Measurements from ENCODE around the gene TSPAN8.

The TSPAN8 gene

DNA sequence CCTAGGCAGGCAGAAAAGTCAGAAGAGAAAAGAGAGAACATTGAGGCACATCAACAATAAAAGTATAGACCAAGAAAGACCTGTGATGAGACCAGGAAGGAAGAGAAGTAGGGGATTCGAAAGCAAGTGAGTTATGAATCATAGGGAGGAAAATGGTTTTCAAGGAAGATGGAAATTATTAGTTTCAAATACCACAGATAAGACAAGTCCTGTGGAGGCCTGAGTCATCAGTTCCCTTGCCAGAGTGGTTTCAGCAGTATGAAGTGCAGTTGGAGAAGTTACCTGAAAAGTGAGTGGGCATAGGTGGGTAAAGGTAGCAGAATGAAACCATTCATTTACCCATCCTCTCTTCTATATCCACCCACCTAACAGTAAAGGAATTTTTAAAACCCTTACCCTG, 25.2 kb upstream of the TSPAN8 start:
- no peak overlapping the region for H3K4ac ChIP-seq (ENCODE audit: low read depth, low read length)
- WGBS (ENCODE audit: extremely low coverage, insufficient coverage, insufficient read length) = no CpG with 5 or more reads among the region's 1 CpG

GRCh38 chr12:71178162-71178561, 20.4 kb upstream of the TSPAN8 start:
- H3K79me1 ChIP-seq (ENCODE audit: low read length) = no peaks in the 10 kb centered on the region
- no peak overlapping the region for H3K23ac ChIP-seq (ENCODE audit: low read length)
- H2AK5ac ChIP-seq (ENCODE audit: low read length) = no peak overlapping the region
- H3K4me3 ChIP-seq (ENCODE audit: low read depth, low read length) = no peak overlapping the region
- H2BK120ac ChIP-seq (ENCODE audit: insufficient read depth, low read length, poor library complexity) = no peak overlapping the region
- no peak for DNase-seq
- H3K9ac ChIP-seq (ENCODE audit: low read length) = no peak overlapping the region
- H3K4ac ChIP-seq (ENCODE audit: low read depth, low read length) = no peak overlapping the region
- H3K4me1 ChIP-seq (ENCODE audit: control insufficient read depth in 1 of 2, insufficient read depth in 2 of 2, low read length in 2 of 2) = no peaks in the 10 kb centered on the region
- no peak overlapping the region for H2AFZ ChIP-seq (ENCODE audit: insufficient read depth, low read length, poor library complexity)
- H3K36me3 ChIP-seq (ENCODE audit: control insufficient read depth in 1 of 2, insufficient read depth in 2 of 2, low read length in 2 of 2) = no peaks in the 10 kb centered on the region
- H3K18ac ChIP-seq (ENCODE audit: low read length) = no peak overlapping the region
- H3K27me3 ChIP-seq (ENCODE audit: insufficient read depth, low read length) = no peaks in the 10 kb centered on the region
- H3K9me3 ChIP-seq (ENCODE audit: insufficient read depth, low read depth, low read length) = no peaks in the 10 kb centered on the region
- H4K12ac ChIP-seq (ENCODE audit: low read depth, low read length) = no peak overlapping the region
- no peak overlapping the region for H3K4me2 ChIP-seq (ENCODE audit: low read length)
- H2BK5ac ChIP-seq (ENCODE audit: low read depth, low read length, poor library complexity) = no peak overlapping the region
- no peaks in the 10 kb centered on the region for H3K79me2 ChIP-seq (ENCODE audit: control insufficient read depth, insufficient read depth, low read length, poor library complexity)
- no peak overlapping the region for H4K91ac ChIP-seq (ENCODE audit: low read depth, low read length)
- no peak overlapping the region for H4K8ac ChIP-seq (ENCODE audit: low read depth, low read length)
- no peak overlapping the region for H2BK12ac ChIP-seq (ENCODE audit: low read length)
- no peak overlapping the region for H3K27ac ChIP-seq (ENCODE audit: low read depth, low read length)
- H3K14ac ChIP-seq (ENCODE audit: low read length) = no peak overlapping the region

More for the DNA sequence above, 25.2 kb upstream of the TSPAN8 start:
- Histone ChIP-seq H4K91ac (ENCODE audit: low read depth, low read length) (no peak overlapping the region), H3K27me3 (ENCODE audit: insufficient read depth, low read length) (no peaks in the 10 kb centered on the region), H2BK5ac (ENCODE audit: low read depth, low read length, poor library complexity) (no peak overlapping the region), H3K4me1 (ENCODE audit: control insufficient read depth in 1 of 2, insufficient read depth in 2 of 2, low read length in 2 of 2) (no peaks in the 10 kb centered on the region), H3K27ac (ENCODE audit: low read depth, low read length) (no peak overlapping the region), H2BK120ac (ENCODE audit: insufficient read depth, low read length, poor library complexity) (no peak overlapping the region), H4K8ac (ENCODE audit: low read depth, low read length) (no peak overlapping the region), H4K12ac (ENCODE audit: low read depth, low read length) (no peak overlapping the region), H3K4me3 (ENCODE audit: low read depth, low read length) (no peak overlapping the region), H3K18ac (ENCODE audit: low read length) (no peak overlapping the region), H2AK5ac (ENCODE audit: low read length) (no peak overlapping the region), H3K4me2 (ENCODE audit: low read length) (no peak overlapping the region), H3K23ac (ENCODE audit: low read length) (no peak overlapping the region), H3K36me3 (ENCODE audit: control insufficient read depth in 1 of 2, insufficient read depth in 2 of 2, low read length in 2 of 2) (no peaks in the 10 kb centered on the region), H2BK12ac (ENCODE audit: low read length) (no peak overlapping the region), H3K9me3 (ENCODE audit: insufficient read depth, low read depth, low read length) (no peaks in the 10 kb centered on the region), H3K9ac (ENCODE audit: low read length) (no peak overlapping the region), H3K79me1 (ENCODE audit: low read length) (no peaks in the 10 kb centered on the region), H3K14ac (ENCODE audit: low read length) (no peak overlapping the region), H3K79me2 (ENCODE audit: control insufficient read depth, insufficient read depth, low read length, poor library complexity) (no peaks in the 10 kb centered on the region), H2AFZ (ENCODE audit: insufficient read depth, low read length, poor library complexity) (no peak overlapping the region)
- peak; percentile 22 to 56 for DNase-seq

GRCh38 chr12:71174825-71175224, 17.0 kb upstream of the TSPAN8 start:
- Histone ChIP-seq H3K79me1 (ENCODE audit: low read length) (no peaks in the 10 kb centered on the region), H3K4me1 (ENCODE audit: control insufficient read depth in 1 of 2, insufficient read depth in 2 of 2, low read length in 2 of 2) (no peaks in the 10 kb centered on the region), H3K18ac (ENCODE audit: low read length) (no peak overlapping the region), H3K9ac (ENCODE audit: low read length) (no peak overlapping the region), H2BK12ac (ENCODE audit: low read length) (no peak overlapping the region), H2AFZ (ENCODE audit: insufficient read depth, low read length, poor library complexity) (no peak overlapping the region), H3K14ac (ENCODE audit: low read length) (no peak overlapping the region), H3K27ac (ENCODE audit: low read depth, low read length) (no peak overlapping the region), H4K12ac (ENCODE audit: low read depth, low read length) (no peak overlapping the region), H3K27me3 (ENCODE audit: insufficient read depth, low read length) (no peaks in the 10 kb centered on the region), H3K79me2 (ENCODE audit: control insufficient read depth, insufficient read depth, low read length, poor library complexity) (no peaks in the 10 kb centered on the region), H3K9me3 (ENCODE audit: insufficient read depth, low read depth, low read length) (no peaks in the 10 kb centered on the region), H2AK5ac (ENCODE audit: low read length) (no peak overlapping the region), H4K91ac (ENCODE audit: low read depth, low read length) (no peak overlapping the region), H3K23ac (ENCODE audit: low read length) (no peak overlapping the region), H3K4me3 (ENCODE audit: low read depth, low read length) (no peak overlapping the region), H2BK5ac (ENCODE audit: low read depth, low read length, poor library complexity) (no peak overlapping the region), H4K8ac (ENCODE audit: low read depth, low read length) (no peak overlapping the region), H2BK120ac (ENCODE audit: insufficient read depth, low read length, poor library complexity) (no peak overlapping the region), H3K4ac (ENCODE audit: low read depth, low read length) (no peak overlapping the region), H3K36me3 (ENCODE audit: control insufficient read depth in 1 of 2, insufficient read depth in 2 of 2, low read length in 2 of 2) (no peaks in the 10 kb centered on the region), H3K4me2 (ENCODE audit: low read length) (no peak overlapping the region)
- no peak for DNase-seq

DNA sequence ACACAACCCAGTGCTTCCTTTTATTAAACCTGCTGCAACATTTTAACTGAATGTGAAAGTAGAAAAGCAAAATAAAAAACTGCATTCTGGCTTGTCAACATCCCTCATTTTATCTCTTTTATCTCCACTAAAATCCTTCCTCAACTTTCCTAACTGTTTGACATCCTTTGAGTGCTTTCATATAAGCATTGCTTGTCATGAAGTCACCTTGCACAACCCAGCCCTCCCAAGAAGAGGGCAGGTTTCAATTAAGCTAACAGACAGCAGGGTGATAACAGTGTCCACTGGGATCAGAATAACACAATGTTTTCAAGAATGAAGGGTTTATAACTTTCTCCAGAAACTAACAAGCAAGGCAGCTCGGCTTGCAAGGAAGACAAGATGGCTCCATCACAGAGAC, 16.3 kb upstream of the TSPAN8 start:
- H3K4me2 ChIP-seq (ENCODE audit: low read length) = no peak overlapping the region
- H3K4me1 ChIP-seq (ENCODE audit: control insufficient read depth in 1 of 2, insufficient read depth in 2 of 2, low read length in 2 of 2) = no peaks in the 10 kb centered on the region
- H4K8ac ChIP-seq (ENCODE audit: low read depth, low read length) = no peak overlapping the region
- no peak overlapping the region for H2BK5ac ChIP-seq (ENCODE audit: low read depth, low read length, poor library complexity)
- H2AFZ ChIP-seq (ENCODE audit: insufficient read depth, low read length, poor library complexity) = no peak overlapping the region
- H3K27me3 ChIP-seq (ENCODE audit: insufficient read depth, low read length) = no peaks in the 10 kb centered on the region
- no peaks in the 10 kb centered on the region for H3K79me2 ChIP-seq (ENCODE audit: control insufficient read depth, insufficient read depth, low read length, poor library complexity)
- WGBS (ENCODE audit: extremely low coverage, insufficient coverage, insufficient read length) = no CpG with 5 or more reads among the region's 1 CpG
- no peak overlapping the region for H3K27ac ChIP-seq (ENCODE audit: low read depth, low read length)
- H3K14ac ChIP-seq (ENCODE audit: low read length) = no peak overlapping the region
- DNase-seq = peak in 1 of 2 donors; percentile 51
- H3K36me3 ChIP-seq (ENCODE audit: control insufficient read depth in 1 of 2, insufficient read depth in 2 of 2, low read length in 2 of 2) = no peaks in the 10 kb centered on the region
- H4K12ac ChIP-seq (ENCODE audit: low read depth, low read length) = no peak overlapping the region
- no peak overlapping the region for H3K23ac ChIP-seq (ENCODE audit: low read length)
- H3K4ac ChIP-seq (ENCODE audit: low read depth, low read length) = no peak overlapping the region
- H2BK120ac ChIP-seq (ENCODE audit: insufficient read depth, low read length, poor library complexity) = no peak overlapping the region
- no peak overlapping the region for H2AK5ac ChIP-seq (ENCODE audit: low read length)
- no peak overlapping the region for H4K91ac ChIP-seq (ENCODE audit: low read depth, low read length)
- no peak overlapping the region for H3K18ac ChIP-seq (ENCODE audit: low read length)
- H3K79me1 ChIP-seq (ENCODE audit: low read length) = no peaks in the 10 kb centered on the region
- no peak overlapping the region for H3K4me3 ChIP-seq (ENCODE audit: low read depth, low read length)
- H3K9ac ChIP-seq (ENCODE audit: low read length) = no peak overlapping the region
- H3K9me3 ChIP-seq (ENCODE audit: insufficient read depth, low read depth, low read length) = no peaks in the 10 kb centered on the region
- H2BK12ac ChIP-seq (ENCODE audit: low read length) = no peak overlapping the region

GRCh38 chr12:71170456-71170855, 12.7 kb upstream of the TSPAN8 start:
- no peak overlapping the region for H2BK12ac ChIP-seq (ENCODE audit: low read length)
- H3K27ac ChIP-seq (ENCODE audit: low read depth, low read length) = no peak overlapping the region
- H4K91ac ChIP-seq (ENCODE audit: low read depth, low read length) = no peak overlapping the region
- no peak overlapping the region for H3K4me2 ChIP-seq (ENCODE audit: low read length)
- H3K14ac ChIP-seq (ENCODE audit: low read length) = no peak overlapping the region
- no peak overlapping the region for H2AFZ ChIP-seq (ENCODE audit: insufficient read depth, low read length, poor library complexity)
- no peak overlapping the region for H3K18ac ChIP-seq (ENCODE audit: low read length)
- no peak for DNase-seq
- no peak overlapping the region for H3K4me3 ChIP-seq (ENCODE audit: low read depth, low read length)
- no peak overlapping the region for H2BK5ac ChIP-seq (ENCODE audit: low read depth, low read length, poor library complexity)
- H4K8ac ChIP-seq (ENCODE audit: low read depth, low read length) = no peak overlapping the region
- WGBS (ENCODE audit: extremely low coverage, insufficient coverage, insufficient read length) = no CpG with 5 or more reads among the region's 1 CpG
- no peaks in the 10 kb centered on the region for H3K79me2 ChIP-seq (ENCODE audit: control insufficient read depth, insufficient read depth, low read length, poor library complexity)
- H2BK120ac ChIP-seq (ENCODE audit: insufficient read depth, low read length, poor library complexity) = no peak overlapping the region
- no peak overlapping the region for H3K23ac ChIP-seq (ENCODE audit: low read length)
- H3K9me3 ChIP-seq (ENCODE audit: insufficient read depth, low read depth, low read length) = no peaks in the 10 kb centered on the region
- H4K12ac ChIP-seq (ENCODE audit: low read depth, low read length) = no peak overlapping the region
- no peaks in the 10 kb centered on the region for H3K79me1 ChIP-seq (ENCODE audit: low read length)
- no peak overlapping the region for H3K9ac ChIP-seq (ENCODE audit: low read length)
- H3K36me3 ChIP-seq (ENCODE audit: control insufficient read depth in 1 of 2, insufficient read depth in 2 of 2, low read length in 2 of 2) = no peaks in the 10 kb centered on the region
- no peaks in the 10 kb centered on the region for H3K27me3 ChIP-seq (ENCODE audit: insufficient read depth, low read length)
- H2AK5ac ChIP-seq (ENCODE audit: low read length) = no peak overlapping the region
- H3K4me1 ChIP-seq (ENCODE audit: control insufficient read depth in 1 of 2, insufficient read depth in 2 of 2, low read length in 2 of 2) = no peaks in the 10 kb centered on the region
- H3K4ac ChIP-seq (ENCODE audit: low read depth, low read length) = no peak overlapping the region

Data from trophoblast cell (in vitro differentiated cells and primary cell).